ENCODE measurements around the gene SULT1A3.
A peak's percentile ranks its signal among the peaks of the same experiment; 100 is the strongest.
"Not testable (repeated sequence)": the region's sequence is repeated elsewhere in the genome, so short reads cannot be mapped to it uniquely, and the experiment has no call there.

Gene SULT1A3

DNA sequence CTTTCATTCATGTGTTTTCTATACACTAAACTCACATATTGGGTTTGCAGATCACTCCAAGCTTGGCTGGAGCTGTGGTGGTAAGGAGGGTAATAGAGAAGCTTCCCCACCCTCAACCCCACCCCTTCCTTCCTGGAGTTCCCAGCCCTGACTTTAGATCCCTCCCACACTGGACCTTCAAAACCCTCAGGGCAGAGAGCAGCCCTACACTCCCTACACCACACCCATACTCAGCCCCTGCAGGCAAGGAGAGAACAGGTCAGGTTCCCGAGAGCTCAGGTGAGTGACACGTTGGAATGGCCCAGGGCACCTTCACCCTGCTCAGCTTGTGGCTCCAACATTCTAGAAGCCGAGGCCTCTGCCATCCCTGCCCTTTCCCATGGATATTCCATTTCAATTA is at the start of gene SULT1A3:
Gene SULT1A3 (plus strand): TSS at position 207 of the 400 bp plus-strand sequence. CDS start 1,474 bp downstream, outside the sequence.
- not testable (repeated sequence) for DNase-seq

DNA sequence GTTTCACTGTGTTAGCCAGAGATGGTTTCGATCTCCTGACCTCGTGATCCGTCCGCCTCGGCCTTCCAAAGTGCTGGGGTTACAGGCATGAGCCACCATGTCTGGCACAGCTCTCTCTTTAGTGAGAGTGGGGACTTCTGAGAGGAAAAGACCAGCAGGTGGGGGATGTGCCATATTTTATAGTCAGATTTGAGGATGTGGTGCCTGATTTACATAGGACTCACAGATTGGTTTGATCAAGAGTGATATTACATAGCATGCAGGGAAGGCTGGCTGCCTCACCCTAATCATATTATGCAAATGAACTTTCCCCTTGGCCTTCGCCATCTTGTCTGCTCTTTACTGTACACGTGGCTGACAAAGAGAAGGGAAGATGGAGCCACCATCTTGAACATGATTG is 48.0 kb upstream of the SULT1A3 start:
- no peak for DNase-seq

DNA sequence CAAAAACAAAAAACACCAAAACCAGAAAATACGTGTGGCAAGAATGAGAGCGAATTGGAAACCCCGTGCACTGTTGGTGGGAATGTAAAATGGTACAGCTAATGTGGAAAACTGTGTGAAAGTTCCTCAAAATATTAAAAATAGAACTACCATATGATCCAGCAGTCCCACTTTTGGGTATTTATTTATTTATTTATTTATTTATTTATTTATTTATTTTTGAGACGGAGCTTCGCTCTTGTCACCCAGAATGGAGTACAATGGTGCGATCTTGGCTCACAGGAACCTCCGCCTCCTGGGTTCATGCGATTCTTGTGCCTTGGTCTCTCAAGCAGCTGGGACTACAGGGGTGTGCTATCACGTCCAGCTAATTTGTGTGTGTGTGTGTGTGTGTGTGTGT is 46.5 kb upstream of the SULT1A3 start:
- DNase-seq = no peak

- no peak for DNase-seq
These were observed 43.9 kb upstream of the SULT1A3 start for GRCh38 chr16:30155188-30155587.

GRCh38 chr16:30157214-30157613 is 41.8 kb upstream of the SULT1A3 start:
- DNase-seq = no peak

DNA sequence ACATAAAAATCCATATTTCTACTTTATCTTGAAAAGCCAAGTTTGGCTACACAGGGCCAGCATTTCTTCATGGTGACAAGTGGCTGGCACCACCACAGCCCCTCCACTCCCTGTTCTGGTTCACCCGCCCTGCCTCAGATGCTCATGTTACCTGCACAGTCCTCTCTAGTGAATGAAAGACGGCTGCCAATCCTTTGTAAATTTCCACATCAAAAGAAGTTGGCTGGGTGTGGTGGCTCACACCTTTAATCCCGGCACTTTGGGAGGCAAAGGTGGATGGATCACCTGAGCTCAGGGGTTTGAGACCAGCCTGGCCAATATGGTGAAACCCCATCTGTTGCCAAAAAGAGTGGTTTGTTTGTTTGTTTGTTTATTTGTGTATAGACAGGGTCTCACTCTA is 35.5 kb upstream of the SULT1A3 start:
- DNase-seq = no peak

DNA sequence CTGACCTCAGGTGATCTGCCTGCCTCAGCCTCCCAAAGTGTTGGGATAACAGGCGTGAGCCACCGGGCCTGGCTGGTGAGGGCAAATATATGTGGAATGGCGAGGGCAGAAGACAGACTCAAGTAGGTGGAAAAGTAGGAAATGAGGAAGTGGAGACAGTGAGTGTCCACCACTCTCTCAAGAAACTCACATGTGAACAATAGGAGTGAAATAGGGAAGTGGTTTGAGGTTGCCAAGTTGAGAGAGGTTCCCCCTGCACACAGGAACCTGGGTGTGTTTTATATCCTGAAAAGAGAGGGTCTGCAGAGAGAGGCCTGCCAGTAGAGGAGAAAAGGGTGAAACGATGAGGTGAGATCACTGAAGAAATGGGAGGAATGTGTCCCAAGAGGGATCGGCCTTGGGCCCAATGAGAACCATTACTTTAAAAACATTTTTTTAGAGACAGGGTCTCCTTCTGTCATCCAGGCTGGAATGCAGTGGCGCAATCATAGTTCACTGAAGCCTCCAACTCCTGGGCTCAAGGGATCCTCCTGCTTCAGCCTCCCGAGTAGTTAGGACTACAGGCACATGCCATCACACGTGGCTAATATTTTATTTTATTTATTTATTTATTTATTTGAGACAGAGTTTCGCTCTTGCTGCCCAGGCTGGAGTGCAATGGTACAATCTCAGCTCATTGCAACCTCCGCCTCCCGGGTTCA is 32.7 kb upstream of the SULT1A3 start:
- DNase-seq = peak; percentile 94

GRCh38 chr16:30168746-30169145 is 30.3 kb upstream of the SULT1A3 start:
- not testable (repeated sequence) for DNase-seq

GRCh38 chr16:30169416-30169815 is 29.6 kb upstream of the SULT1A3 start:
- not testable (repeated sequence) for DNase-seq

GRCh38 chr16:30170145-30170544 is 28.9 kb upstream of the SULT1A3 start:
- not testable (repeated sequence) for DNase-seq

DNA sequence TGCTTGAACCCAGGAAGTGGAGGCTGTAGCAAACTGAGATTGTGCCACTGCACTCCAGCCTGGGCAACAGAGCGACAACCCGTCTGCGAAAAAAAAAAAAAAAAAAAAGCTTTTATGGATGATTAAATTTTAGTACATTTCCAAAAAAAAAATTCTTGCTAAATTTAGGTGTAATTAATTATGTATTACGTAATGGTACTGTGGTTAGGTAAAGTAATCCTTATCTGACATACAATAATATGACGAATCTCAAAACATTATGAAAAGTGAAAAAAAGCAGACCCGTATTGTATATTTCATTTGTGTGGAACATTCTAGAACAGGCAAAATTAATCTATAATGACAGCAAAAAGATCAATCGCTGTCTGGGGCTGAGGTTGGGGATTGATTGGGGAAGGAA is 26.0 kb upstream of the SULT1A3 start:
- peak; percentile 18 for DNase-seq

DNA sequence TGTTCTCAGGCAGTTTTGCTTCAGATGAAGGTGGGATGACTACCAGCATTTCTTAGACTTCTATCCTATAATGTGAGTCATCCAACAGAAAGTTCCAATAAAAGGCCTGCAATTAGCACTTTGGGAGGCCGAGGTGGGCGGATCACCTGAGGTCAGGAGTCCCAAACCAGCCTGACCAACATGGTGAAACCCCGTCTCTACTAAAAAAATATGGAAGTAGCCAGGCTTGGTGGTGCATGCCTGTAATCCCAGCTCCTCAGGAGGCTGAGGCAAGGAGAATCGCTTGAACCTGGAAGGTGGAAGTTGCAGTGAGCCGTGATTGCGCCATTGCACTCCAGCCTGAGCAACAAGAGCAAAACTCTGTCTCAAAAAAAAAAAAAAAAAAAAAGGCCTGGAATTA is 22.2 kb upstream of the SULT1A3 start:
- DNase-seq = not testable (repeated sequence)

- DNase-seq = no peak
These were observed 19.9 kb upstream of the SULT1A3 start for GRCh38 chr16:30179195-30179594.

- DNase-seq = no peak
These were observed 19.1 kb upstream of the SULT1A3 start for GRCh38 chr16:30179931-30180330.

- DNase-seq = no peak
These were observed 18.3 kb upstream of the SULT1A3 start for GRCh38 chr16:30180741-30181140.

GRCh38 chr16:30183233-30184095 is 15.6 kb upstream of the SULT1A3 start, which contains the start of gene CORO1A:
CORO1A (plus strand) TSS chr16:30183602; CDS start chr16:30185210, 1,608 bp downstream.
- DNase-seq = peak; percentile 94

GRCh38 chr16:30184096-30184890 is 14.8 kb upstream of the SULT1A3 start:
- peak; percentile 87 for DNase-seq

- DNase-seq = no peak
These were observed 14.0 kb upstream of the SULT1A3 start for GRCh38 chr16:30184891-30185682.

DNA sequence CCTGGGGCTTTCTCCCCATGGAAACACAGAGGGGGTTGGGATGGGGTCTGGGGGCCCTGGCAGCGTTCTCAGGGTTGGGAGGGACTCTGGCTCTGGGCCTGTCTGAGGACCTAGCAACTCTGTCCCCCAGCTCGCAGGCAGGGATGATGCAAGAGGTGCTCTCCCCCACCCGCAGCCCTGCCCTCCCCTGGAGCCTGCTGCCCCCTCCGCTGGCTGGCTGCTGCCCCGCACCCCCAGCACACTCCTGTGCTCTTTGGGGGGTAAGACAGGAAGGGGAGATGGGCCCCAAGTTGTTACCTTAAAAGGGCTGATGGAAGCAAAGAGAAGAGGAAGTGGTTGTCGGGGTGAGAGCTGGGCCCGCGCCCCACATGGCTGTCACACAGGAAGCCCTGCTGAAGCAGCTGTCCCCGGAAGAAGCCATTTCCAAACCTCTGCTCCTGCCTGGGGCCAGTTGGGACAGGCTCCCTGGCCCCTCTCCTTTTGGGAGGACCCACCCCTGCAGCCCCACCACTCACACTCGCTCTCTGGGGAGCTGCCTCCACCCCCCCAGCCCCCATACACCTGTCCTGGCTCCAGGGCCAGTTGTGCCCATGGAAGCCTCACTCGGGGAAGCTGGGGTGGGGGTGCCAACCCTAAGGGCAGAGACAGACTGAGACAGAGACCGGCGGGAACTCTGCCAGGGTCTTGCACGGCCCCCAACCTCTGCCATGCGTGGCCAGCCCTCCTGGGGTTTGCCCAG is 13.2 kb upstream of the SULT1A3 start:
- peak; percentile 92 for DNase-seq

DNA sequence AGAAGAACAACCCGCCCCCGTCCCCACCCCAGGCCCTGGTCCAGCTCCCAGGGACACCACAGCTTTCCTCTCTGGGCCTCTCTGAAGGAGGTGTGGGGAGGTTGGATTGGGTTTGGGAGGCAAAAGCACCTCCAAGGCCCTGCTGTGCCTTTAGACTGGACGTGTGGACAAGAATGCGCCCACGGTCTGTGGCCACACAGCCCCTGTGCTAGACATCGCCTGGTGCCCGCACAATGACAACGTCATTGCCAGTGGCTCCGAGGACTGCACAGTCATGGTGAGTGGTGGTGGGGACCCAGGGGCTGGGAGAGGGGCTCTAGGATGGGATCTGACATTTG is 12.6 kb upstream of the SULT1A3 start:
- DNase-seq = peak; percentile 48

GRCh38 chr16:30186782-30187555 is 12.1 kb upstream of the SULT1A3 start:
- peak; percentile 90 for DNase-seq
